Dedifferentiated amniotic fluid mesenchymal stem cell (primary cell): Measurements from ENCODE around the gene BBC3.
"Not testable (repeated sequence)": the region's sequence is repeated elsewhere in the genome, so short reads cannot be mapped to it uniquely, and the experiment has no call there.

Experiments used
- DNase-seq: peaks from one replicate; pipeline ENCODE4 v3.0.0-alpha.2; 2016; ENCODE audit errors: extremely low spot score

Gene BBC3

GRCh38 chr19:47258434-47258833 lies 27.4 kb upstream of the BBC3 start:
- DNase-seq = no peak

GRCh38 chr19:47257411-47258169 lies 26.6 kb upstream of the BBC3 start:
- no peak for DNase-seq

- peak; percentile 99 for DNase-seq
Observed at GRCh38 chr19:47256693-47257410, 25.9 kb upstream of the BBC3 start.

GRCh38 chr19:47255879-47256692 lies 25.1 kb upstream of the BBC3 start, which contains the start of gene CCDC9:
Gene CCDC9, plus strand, starts transcription at chr19:47256525. Its CDS starts 1,876 bp downstream, at chr19:47258401.
- peak; percentile 94 for DNase-seq

GRCh38 chr19:47253970-47254369 lies 23.0 kb upstream of the BBC3 start:
- no peak for DNase-seq

GRCh38 chr19:47253467-47253881 lies 22.5 kb upstream of the BBC3 start:
- DNase-seq = peak; percentile 81

- not testable (repeated sequence) for DNase-seq
Observed at GRCh38 chr19:47253016-47253415, 22.0 kb upstream of the BBC3 start.

GRCh38 chr19:47247308-47247990 lies 16.4 kb upstream of the BBC3 start:
- peak; percentile 77 for DNase-seq

- peak; percentile 98 for DNase-seq
Observed at GRCh38 chr19:47243776-47244547, 13.0 kb upstream of the BBC3 start.

GRCh38 chr19:47243364-47243775 lies 12.4 kb upstream of the BBC3 start:
- DNase-seq = no peak

GRCh38 chr19:47241919-47242577 lies 11.0 kb upstream of the BBC3 start:
- DNase-seq = no peak

- peak; percentile 51 for DNase-seq
Observed at GRCh38 chr19:47240996-47241918, 10.3 kb upstream of the BBC3 start.

GRCh38 chr19:47240556-47240955 lies 9.6 kb upstream of the BBC3 start:
- no peak for DNase-seq

GRCh38 chr19:47239610-47240296 lies 8.8 kb upstream of the BBC3 start:
- DNase-seq = no peak

- DNase-seq = no peak
Observed at GRCh38 chr19:47239152-47239551, 8.2 kb upstream of the BBC3 start.

GRCh38 chr19:47236072-47236675 lies 5.2 kb upstream of the BBC3 start:
- DNase-seq = no peak

GRCh38 chr19:47232422-47233211 lies 1.6 kb upstream of the BBC3 start:
- peak; percentile 64 for DNase-seq
